Type B pancreatic cell (in vitro differentiated cells): ENCODE measurements around the gene OPN1SW. TPM values are rescaled to one million over a fixed set of nuclear protein-coding genes. Genes with fewer than 3 reads are reported as not detected.

Experiments
- DNase-seq: peaks from one replicate; pipeline ENCODE4 v3.0.0; 2021; ENCODE audit warnings: mixed read lengths; ENCODE audit not compliant: unreplicated experiment; ENCODE audit errors: extremely low spot score
- H3K27ac Mint-ChIP-seq: 2 replicates; pipeline ENCODE4 v1.8.0; 2021; ENCODE audit warnings: mild to moderate bottlenecking, mixed read lengths
- H3K27me3 Mint-ChIP-seq: 2 replicates; pipeline ENCODE4 v1.8.0; 2021; ENCODE audit warnings: mixed read lengths
- H3K36me3 Mint-ChIP-seq: 2 replicates; pipeline ENCODE4 v1.8.0; 2021; ENCODE audit warnings: mixed read lengths
- H3K4me1 Mint-ChIP-seq: one replicate; pipeline ENCODE4 v1.8.0; 2021; ENCODE audit warnings: mixed read lengths; ENCODE audit not compliant: unreplicated experiment
- H3K4me3 Mint-ChIP-seq: 2 replicates; pipeline ENCODE4 v1.8.0; 2021; ENCODE audit warnings: mild to moderate bottlenecking, mixed read lengths
- H3K9me3 Mint-ChIP-seq: 2 replicates; pipeline ENCODE4 v1.8.0; 2021; ENCODE audit warnings: mixed read lengths
- total RNA-seq: library from RNA; stranded (reverse); gene quantifications from 2 replicates; pipeline ENCODE4 v1.2.1, GENCODE V29; 2021; ENCODE audit warnings: low replicate concordance
- TF ChIP-seq, protein P1 (sequence below): fragments of 200-600 bp; sonication (generic); conservative IDR thresholded peaks from 2 replicates; pipeline ENCODE4 v1.5.0; 2021; ENCODE audit warnings: antibody characterized with exemption, mild to moderate bottlenecking

Gene OPN1SW
- total RNA-seq, 1 donor from 2014 or later, result not detected

DNA sequence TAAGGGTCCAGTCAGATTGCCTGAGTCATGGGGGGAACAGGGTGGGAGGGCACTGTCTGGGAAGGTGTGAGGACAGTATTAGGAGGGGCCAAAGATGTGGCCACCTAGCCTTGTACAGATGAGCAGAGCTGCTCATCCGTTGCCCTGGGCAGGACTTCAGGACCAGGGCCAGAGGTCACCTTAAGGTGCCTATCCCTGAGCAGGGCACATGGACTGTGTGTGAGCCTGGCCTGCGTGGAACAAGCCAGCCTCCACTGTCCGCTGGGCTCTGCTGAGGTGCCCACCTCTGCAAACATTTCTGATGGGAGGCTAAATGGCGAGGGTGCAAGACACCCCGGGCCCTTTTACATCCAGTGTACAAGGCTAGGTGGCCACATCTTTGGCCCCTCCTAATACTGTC lies 3.4 kb upstream of the OPN1SW start:
- DNase-seq, result no peak
- H3K36me3 Mint-ChIP-seq, result peaks cover 9% of the 10 kb centered on the region
- TF ChIP-seq, protein P1, sequence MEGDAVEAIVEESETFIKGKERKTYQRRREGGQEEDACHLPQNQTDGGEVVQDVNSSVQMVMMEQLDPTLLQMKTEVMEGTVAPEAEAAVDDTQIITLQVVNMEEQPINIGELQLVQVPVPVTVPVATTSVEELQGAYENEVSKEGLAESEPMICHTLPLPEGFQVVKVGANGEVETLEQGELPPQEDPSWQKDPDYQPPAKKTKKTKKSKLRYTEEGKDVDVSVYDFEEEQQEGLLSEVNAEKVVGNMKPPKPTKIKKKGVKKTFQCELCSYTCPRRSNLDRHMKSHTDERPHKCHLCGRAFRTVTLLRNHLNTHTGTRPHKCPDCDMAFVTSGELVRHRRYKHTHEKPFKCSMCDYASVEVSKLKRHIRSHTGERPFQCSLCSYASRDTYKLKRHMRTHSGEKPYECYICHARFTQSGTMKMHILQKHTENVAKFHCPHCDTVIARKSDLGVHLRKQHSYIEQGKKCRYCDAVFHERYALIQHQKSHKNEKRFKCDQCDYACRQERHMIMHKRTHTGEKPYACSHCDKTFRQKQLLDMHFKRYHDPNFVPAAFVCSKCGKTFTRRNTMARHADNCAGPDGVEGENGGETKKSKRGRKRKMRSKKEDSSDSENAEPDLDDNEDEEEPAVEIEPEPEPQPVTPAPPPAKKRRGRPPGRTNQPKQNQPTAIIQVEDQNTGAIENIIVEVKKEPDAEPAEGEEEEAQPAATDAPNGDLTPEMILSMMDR, result no peak
- peaks cover 14% of the 10 kb centered on the region for H3K27me3 Mint-ChIP-seq
- peaks cover 14% of the 10 kb centered on the region for H3K4me1 Mint-ChIP-seq
- H3K9me3 Mint-ChIP-seq, result peaks cover 17% of the 10 kb centered on the region
- H3K27ac Mint-ChIP-seq, result no peak overlapping the region
- no peak overlapping the region for H3K4me3 Mint-ChIP-seq

DNA sequence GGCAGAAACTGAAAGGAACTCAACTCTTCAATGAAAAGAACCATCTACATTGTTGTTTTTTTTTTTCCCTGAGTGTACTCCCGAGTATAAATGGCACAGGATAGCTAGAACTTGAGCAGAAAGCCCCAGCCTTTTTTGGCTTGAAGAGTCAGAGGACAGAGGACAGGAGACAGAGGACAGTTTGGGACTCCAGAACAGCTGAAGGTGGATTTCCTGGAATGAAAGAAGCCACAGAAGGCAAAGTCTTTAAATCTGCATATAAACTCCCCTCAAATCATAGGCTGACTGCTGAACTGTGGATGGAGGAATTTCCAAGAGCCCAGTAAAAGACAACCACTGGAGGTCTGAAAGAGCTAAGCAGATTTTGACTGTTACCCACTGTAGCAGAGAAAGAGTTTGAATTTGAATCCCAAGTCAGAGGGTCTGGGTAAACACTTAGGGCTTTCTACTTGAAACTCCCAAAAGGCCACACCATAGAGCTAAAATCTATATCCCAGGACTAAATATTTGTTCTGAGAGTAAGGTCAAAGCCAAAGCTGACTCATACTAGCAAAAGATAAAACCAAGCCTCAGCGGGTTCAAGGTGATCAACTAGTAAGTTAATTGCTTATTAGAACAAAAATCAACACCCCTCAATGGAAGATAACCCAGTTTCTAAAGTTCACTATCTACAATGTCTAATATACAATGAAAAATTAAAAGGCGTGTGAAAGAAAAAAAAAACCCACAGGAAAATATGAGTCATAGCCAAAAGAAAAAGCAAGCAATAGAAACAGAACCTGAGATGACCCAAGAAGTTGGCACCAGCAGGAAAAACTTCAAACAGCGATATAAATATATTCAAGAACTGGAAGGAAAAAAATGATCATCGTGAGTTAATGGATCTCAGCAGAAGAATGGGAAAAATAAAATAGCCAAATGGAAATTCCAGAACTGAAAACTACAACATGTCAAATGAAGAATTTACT lies 1.8 kb upstream of the OPN1SW start:
- H3K9me3 Mint-ChIP-seq, result peaks cover 17% of the 10 kb centered on the region
- H3K4me3 Mint-ChIP-seq, result no peak overlapping the region
- no peak overlapping the region for H3K27ac Mint-ChIP-seq
- peaks cover 14% of the 10 kb centered on the region for H3K36me3 Mint-ChIP-seq
- H3K27me3 Mint-ChIP-seq, result peaks cover 4% of the 10 kb centered on the region
- TF ChIP-seq, protein P1, result no peak
- H3K4me1 Mint-ChIP-seq, result no peaks in the 10 kb centered on the region
- DNase-seq, result no peak

DNA sequence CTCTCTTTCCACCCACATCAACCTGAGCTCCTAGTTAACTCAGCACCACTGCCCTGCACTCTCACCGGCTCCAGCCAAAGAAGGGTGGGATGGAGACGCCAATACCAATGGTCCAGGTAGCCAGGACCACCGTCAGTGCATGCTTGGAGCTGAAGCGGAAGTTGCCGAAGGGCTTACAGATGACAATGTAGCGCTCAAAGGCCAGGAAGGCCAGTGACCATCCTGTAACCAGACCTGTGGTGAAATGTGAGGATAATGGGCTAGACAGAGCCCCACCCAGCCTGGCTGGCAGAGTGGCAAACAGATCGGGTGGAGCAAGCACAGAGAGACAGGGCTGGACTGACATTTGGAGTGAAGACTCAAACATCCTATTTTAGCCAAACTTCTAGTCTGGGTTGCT lies 673 bp downstream of the OPN1SW start:
- H3K36me3 Mint-ChIP-seq, result peaks cover 33% of the 10 kb centered on the region
- TF ChIP-seq, protein P1, result no peak
- DNase-seq, result no peak
- H3K27ac Mint-ChIP-seq, result no peak overlapping the region
- H3K4me1 Mint-ChIP-seq, result no peaks in the 10 kb centered on the region
- no peaks in the 10 kb centered on the region for H3K27me3 Mint-ChIP-seq
- peaks cover 17% of the 10 kb centered on the region for H3K9me3 Mint-ChIP-seq
- no peak overlapping the region for H3K4me3 Mint-ChIP-seq

DNA sequence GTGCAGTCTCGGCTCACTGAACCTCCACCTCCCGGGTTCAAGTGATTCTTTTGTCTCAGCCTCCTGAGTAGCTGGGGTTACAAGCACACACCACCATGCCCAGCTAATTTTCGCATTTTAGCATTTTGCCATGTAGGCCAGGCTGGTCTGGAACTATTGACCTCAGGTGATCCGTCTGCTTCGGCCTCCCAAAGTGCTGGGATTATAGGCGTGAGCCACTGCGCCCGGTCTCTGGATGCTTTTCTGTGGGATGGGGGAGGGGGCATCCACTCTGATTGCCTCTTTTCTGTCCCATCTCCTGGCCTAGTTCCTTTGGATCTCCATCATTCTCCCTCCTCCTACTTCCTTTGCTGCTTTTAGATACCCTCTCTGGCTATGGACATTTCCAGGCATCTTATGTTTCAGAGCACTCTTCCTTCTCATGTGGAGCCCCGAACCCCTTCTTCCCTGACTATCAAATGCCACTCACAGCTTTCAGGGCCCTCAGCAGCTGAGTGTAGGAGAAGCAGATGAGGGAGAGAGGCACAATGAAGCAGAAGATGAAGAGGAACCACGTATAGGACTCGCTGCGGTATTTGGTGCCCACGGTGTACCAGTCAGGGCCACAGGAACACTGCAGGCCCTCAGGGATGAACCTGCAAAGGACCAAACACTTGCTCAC lies 1.4 kb downstream of the OPN1SW start:
- Mint-ChIP-seq H3K4me3 (no peak overlapping the region), H3K36me3 (peaks cover 40% of the 10 kb centered on the region), H3K27me3 (no peaks in the 10 kb centered on the region)

DNA sequence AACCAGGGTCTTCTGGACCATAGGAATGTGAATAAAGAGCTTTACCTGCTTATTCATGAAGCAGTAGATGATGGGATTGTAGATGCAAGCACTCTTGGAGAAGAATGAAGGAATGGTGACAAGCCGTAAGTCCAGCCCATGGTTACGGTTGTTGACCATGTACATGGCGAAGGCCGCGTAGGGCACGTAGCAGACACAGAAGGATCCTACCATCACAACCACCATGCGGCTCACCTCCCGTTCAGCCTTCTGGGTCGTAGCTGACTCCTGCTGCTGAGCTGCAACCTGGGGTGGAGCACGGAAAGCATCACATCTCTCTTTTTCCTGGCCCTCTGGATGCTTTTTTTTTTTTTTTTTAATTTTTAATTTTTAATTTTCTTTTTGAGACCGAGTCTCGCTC lies 2.0 kb downstream of the OPN1SW start:
- H3K27me3 Mint-ChIP-seq, result no peaks in the 10 kb centered on the region
- H3K9me3 Mint-ChIP-seq, result peaks cover 17% of the 10 kb centered on the region
- H3K36me3 Mint-ChIP-seq, result peaks cover 46% of the 10 kb centered on the region
- DNase-seq, result no peak
- H3K27ac Mint-ChIP-seq, result no peak overlapping the region
- no peaks in the 10 kb centered on the region for H3K4me1 Mint-ChIP-seq
- H3K4me3 Mint-ChIP-seq, result no peak overlapping the region
- TF ChIP-seq, protein P1, result no peak

More for the DNA sequence above, 1.4 kb downstream of the OPN1SW start:
- Mint-ChIP-seq H3K4me1 (no peaks in the 10 kb centered on the region), H3K9me3 (peaks cover 17% of the 10 kb centered on the region), H3K27ac (no peak overlapping the region)
- DNase-seq, result no peak
- TF ChIP-seq, protein P1, result no peak
